ENCODE results near the gene TMEM108. TPM values are rescaled to one million over a fixed set of nuclear protein-coding genes. Genes with fewer than 3 reads are reported as not detected.

Gene TMEM108
- total and polyA plus RNA-seq, 2 experiments from 2014 or later, result 7.4 to 15.3 TPM

DNA sequence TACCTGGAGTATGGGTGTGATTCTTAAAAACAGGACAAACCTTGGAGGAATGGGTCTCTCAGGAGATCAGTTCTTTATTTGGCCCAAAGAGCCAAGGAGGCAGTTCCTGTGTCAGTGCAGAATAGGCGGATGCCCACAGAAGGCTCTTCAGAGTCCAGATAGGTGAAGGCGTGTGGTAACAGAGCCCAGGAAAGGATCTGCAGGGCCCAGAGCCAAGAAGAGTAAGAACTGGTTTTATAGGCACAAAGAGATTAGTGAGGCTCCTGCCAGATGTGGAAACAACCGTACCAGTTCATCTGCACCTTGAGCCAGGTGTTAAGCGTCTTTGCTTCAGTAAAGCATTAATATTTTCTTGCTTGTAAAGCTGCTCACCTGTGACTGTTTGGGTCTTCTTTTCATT lies 221.6 kb downstream of the TMEM108 start:
- Mint-ChIP-seq H3K9me3 (no peaks in the 10 kb centered on the region; the same call in 2 of the 3 replicates), H3K36me3 (ENCODE audit: low read depth) (no peaks in the 10 kb centered on the region), H3K4me3 (no peak overlapping the region), H3K27me3 (ENCODE audit: insufficient read depth, low read depth, poor library complexity) (no peaks in the 10 kb centered on the region), H3K4me1 (no peaks in the 10 kb centered on the region), H3K27ac (no peak overlapping the region)
- Histone ChIP-seq H3K4me2 (no peak overlapping the region), H2AFZ (no peak overlapping the region), H3K36me3 (ENCODE audit: insufficient read depth) (no peaks in the 10 kb centered on the region), H3K79me2 (replicated peaks; ENCODE audit: insufficient read depth) (no peaks in the 10 kb centered on the region), H3K4me1 (ENCODE audit: insufficient read depth) (no peaks in the 10 kb centered on the region), H3K9me2 (ENCODE audit: insufficient read depth) (no peaks in the 10 kb centered on the region; the same call in 1 of the 2 replicates), H3K4me3 (no peak overlapping the region), H3K27ac (ENCODE audit: low read depth) (no peak overlapping the region), H3K27me3 (ENCODE audit: insufficient read depth) (no peaks in the 10 kb centered on the region), H3F3A (replicated peaks; ENCODE audit: low read depth) (no peaks in the 10 kb centered on the region), H4K20me1 (replicated peaks; ENCODE audit: insufficient read depth) (no peaks in the 10 kb centered on the region; the same call in 1 of the 2 replicates)
- no peak for DNase-seq (ENCODE audit: low spot score)
- TF ChIP-seq, protein P1, sequence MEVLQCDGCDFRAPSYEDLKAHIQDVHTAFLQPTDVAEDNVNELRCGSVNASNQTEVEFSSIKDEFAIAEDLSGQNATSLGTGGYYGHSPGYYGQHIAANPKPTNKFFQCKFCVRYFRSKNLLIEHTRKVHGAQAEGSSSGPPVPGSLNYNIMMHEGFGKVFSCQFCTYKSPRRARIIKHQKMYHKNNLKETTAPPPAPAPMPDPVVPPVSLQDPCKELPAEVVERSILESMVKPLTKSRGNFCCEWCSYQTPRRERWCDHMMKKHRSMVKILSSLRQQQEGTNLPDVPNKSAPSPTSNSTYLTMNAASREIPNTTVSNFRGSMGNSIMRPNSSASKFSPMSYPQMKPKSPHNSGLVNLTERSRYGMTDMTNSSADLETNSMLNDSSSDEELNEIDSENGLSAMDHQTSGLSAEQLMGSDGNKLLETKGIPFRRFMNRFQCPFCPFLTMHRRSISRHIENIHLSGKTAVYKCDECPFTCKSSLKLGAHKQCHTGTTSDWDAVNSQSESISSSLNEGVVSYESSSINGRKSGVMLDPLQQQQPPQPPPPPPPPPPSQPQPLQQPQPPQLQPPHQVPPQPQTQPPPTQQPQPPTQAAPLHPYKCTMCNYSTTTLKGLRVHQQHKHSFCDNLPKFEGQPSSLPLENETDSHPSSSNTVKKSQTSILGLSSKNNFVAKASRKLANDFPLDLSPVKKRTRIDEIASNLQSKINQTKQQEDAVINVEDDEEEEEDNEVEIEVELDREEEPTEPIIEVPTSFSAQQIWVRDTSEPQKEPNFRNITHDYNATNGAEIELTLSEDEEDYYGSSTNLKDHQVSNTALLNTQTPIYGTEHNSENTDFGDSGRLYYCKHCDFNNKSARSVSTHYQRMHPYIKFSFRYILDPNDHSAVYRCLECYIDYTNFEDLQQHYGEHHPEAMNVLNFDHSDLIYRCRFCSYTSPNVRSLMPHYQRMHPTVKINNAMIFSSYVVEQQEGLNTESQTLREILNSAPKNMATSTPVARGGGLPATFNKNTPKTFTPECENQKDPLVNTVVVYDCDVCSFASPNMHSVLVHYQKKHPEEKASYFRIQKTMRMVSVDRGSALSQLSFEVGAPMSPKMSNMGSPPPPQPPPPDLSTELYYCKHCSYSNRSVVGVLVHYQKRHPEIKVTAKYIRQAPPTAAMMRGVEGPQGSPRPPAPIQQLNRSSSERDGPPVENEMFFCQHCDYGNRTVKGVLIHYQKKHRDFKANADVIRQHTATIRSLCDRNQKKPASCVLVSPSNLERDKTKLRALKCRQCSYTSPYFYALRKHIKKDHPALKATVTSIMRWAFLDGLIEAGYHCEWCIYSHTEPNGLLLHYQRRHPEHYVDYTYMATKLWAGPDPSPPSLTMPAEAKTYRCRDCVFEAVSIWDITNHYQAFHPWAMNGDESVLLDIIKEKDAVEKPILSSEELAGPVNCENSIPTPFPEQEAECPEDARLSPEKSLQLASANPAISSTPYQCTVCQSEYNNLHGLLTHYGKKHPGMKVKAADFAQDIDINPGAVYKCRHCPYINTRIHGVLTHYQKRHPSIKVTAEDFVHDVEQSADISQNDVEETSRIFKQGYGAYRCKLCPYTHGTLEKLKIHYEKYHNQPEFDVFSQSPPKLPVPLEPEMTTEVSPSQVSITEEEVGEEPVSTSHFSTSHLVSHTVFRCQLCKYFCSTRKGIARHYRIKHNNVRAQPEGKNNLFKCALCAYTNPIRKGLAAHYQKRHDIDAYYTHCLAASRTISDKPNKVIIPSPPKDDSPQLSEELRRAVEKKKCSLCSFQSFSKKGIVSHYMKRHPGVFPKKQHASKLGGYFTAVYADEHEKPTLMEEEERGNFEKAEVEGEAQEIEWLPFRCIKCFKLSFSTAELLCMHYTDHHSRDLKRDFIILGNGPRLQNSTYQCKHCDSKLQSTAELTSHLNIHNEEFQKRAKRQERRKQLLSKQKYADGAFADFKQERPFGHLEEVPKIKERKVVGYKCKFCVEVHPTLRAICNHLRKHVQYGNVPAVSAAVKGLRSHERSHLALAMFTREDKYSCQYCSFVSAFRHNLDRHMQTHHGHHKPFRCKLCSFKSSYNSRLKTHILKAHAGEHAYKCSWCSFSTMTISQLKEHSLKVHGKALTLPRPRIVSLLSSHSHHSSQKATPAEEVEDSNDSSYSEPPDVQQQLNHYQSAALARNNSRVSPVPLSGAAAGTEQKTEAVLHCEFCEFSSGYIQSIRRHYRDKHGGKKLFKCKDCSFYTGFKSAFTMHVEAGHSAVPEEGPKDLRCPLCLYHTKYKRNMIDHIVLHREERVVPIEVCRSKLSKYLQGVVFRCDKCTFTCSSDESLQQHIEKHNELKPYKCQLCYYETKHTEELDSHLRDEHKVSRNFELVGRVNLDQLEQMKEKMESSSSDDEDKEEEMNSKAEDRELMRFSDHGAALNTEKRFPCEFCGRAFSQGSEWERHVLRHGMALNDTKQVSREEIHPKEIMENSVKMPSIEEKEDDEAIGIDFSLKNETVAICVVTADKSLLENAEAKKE (CRISPR knock-in tag; IDR thresholded peaks at IDR 0.05), result no peak
- TF ChIP-seq STAT1 (IDR thresholded peaks at IDR 0.05; ENCODE audit: unreplicated experiment), result no peak
- TF ChIP-seq CREB1 (CRISPR knock-in tag; IDR thresholded peaks at IDR 0.05; ENCODE audit: low read depth), result no peak
- TF ChIP-seq, protein P2, sequence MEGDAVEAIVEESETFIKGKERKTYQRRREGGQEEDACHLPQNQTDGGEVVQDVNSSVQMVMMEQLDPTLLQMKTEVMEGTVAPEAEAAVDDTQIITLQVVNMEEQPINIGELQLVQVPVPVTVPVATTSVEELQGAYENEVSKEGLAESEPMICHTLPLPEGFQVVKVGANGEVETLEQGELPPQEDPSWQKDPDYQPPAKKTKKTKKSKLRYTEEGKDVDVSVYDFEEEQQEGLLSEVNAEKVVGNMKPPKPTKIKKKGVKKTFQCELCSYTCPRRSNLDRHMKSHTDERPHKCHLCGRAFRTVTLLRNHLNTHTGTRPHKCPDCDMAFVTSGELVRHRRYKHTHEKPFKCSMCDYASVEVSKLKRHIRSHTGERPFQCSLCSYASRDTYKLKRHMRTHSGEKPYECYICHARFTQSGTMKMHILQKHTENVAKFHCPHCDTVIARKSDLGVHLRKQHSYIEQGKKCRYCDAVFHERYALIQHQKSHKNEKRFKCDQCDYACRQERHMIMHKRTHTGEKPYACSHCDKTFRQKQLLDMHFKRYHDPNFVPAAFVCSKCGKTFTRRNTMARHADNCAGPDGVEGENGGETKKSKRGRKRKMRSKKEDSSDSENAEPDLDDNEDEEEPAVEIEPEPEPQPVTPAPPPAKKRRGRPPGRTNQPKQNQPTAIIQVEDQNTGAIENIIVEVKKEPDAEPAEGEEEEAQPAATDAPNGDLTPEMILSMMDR (conservative IDR thresholded peaks at IDR 0.05; ENCODE audit: low read depth in 2 of 2), result no peak
- no peak for TF ChIP-seq NANOG (IDR thresholded peaks at IDR 0.05; ENCODE audit: borderline replicate concordance)
- TF ChIP-seq, protein P3, sequence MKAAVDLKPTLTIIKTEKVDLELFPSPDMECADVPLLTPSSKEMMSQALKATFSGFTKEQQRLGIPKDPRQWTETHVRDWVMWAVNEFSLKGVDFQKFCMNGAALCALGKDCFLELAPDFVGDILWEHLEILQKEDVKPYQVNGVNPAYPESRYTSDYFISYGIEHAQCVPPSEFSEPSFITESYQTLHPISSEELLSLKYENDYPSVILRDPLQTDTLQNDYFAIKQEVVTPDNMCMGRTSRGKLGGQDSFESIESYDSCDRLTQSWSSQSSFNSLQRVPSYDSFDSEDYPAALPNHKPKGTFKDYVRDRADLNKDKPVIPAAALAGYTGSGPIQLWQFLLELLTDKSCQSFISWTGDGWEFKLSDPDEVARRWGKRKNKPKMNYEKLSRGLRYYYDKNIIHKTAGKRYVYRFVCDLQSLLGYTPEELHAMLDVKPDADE (IDR thresholded peaks at IDR 0.05), result no peak
- TF ChIP-seq, protein P4, sequence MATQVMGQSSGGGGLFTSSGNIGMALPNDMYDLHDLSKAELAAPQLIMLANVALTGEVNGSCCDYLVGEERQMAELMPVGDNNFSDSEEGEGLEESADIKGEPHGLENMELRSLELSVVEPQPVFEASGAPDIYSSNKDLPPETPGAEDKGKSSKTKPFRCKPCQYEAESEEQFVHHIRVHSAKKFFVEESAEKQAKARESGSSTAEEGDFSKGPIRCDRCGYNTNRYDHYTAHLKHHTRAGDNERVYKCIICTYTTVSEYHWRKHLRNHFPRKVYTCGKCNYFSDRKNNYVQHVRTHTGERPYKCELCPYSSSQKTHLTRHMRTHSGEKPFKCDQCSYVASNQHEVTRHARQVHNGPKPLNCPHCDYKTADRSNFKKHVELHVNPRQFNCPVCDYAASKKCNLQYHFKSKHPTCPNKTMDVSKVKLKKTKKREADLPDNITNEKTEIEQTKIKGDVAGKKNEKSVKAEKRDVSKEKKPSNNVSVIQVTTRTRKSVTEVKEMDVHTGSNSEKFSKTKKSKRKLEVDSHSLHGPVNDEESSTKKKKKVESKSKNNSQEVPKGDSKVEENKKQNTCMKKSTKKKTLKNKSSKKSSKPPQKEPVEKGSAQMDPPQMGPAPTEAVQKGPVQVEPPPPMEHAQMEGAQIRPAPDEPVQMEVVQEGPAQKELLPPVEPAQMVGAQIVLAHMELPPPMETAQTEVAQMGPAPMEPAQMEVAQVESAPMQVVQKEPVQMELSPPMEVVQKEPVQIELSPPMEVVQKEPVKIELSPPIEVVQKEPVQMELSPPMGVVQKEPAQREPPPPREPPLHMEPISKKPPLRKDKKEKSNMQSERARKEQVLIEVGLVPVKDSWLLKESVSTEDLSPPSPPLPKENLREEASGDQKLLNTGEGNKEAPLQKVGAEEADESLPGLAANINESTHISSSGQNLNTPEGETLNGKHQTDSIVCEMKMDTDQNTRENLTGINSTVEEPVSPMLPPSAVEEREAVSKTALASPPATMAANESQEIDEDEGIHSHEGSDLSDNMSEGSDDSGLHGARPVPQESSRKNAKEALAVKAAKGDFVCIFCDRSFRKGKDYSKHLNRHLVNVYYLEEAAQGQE (IDR thresholded peaks at IDR 0.05; ENCODE audit: unreplicated experiment), result no peak
- TF ChIP-seq ZNF114 (CRISPR knock-in tag; IDR thresholded peaks at IDR 0.05), result no peak
- TF ChIP-seq ZNF331 (CRISPR knock-in tag; IDR thresholded peaks at IDR 0.05; ENCODE audit: low read depth), result no peak
- TF ChIP-seq POLR2AphosphoS5 (IDR thresholded peaks at IDR 0.05; ENCODE audit: low read depth), result no peak
- no peak for TF ChIP-seq EZH2phosphoT487 (IDR thresholded peaks at IDR 0.05; ENCODE audit: unreplicated experiment)
- TF ChIP-seq EZH2 (IDR thresholded peaks at IDR 0.05; ENCODE audit: low read depth, unreplicated experiment), result no peak
- TF ChIP-seq JUNB (IDR thresholded peaks at IDR 0.05; ENCODE audit: unreplicated experiment), result no peak
- no peak for ATAC-seq
